AG10803 (cell line): ENCODE results near the gene EVA1C.
"Not testable (repeated sequence)": the region's sequence is repeated elsewhere in the genome, so short reads cannot be mapped to it uniquely, and the experiment has no call there.

Experiments
- DNase-seq: peaks from one replicate; pipeline ENCODE4 v3.0.0; 2010; ENCODE audit warnings: low read depth
- H3K4me3 ChIP-seq: 2 replicates; pipeline ENCODE4 v1.5.1; 2011; ENCODE audit warnings: mild to moderate bottlenecking, low read length, control low read depth
- CTCF ChIP-seq: conservative IDR thresholded peaks from 2 replicates; pipeline ENCODE4 v1.5.1; 2011; ENCODE audit warnings: mild to moderate bottlenecking, low read length, control low read depth, inconsistent platforms

The EVA1C gene

GRCh38 chr21:32548978-32549377, 136.5 kb downstream of the EVA1C start:
- no peak for TF ChIP-seq CTCF
- no peak overlapping the region for H3K4me3 ChIP-seq
- DNase-seq: no peak

GRCh38 chr21:32549440-32549839, 136.9 kb downstream of the EVA1C start:
- no peak for DNase-seq

GRCh38 chr21:32549886-32550285, 137.4 kb downstream of the EVA1C start:
- DNase-seq: no peak
- TF ChIP-seq CTCF: no peak
- no peak overlapping the region for H3K4me3 ChIP-seq

More at GRCh38 chr21:32549440-32549839, 136.9 kb downstream of the EVA1C start:
- H3K4me3 ChIP-seq: no peak overlapping the region
- TF ChIP-seq CTCF: no peak

- no peak for TF ChIP-seq CTCF
- no peak overlapping the region for H3K4me3 ChIP-seq
- DNase-seq: peak; percentile 7
These were observed 142.5 kb downstream of the EVA1C start for GRCh38 chr21:32554832-32555638.

GRCh38 chr21:32558106-32558505, 145.6 kb downstream of the EVA1C start:
- TF ChIP-seq CTCF: no peak
- no peak for DNase-seq
- no peak overlapping the region for H3K4me3 ChIP-seq

- H3K4me3 ChIP-seq: no peak overlapping the region
- TF ChIP-seq CTCF: no peak
- DNase-seq: no peak
These were observed 146.6 kb downstream of the EVA1C start for GRCh38 chr21:32559006-32559610.

GRCh38 chr21:32560896-32561295, 148.4 kb downstream of the EVA1C start:
- no peak overlapping the region for H3K4me3 ChIP-seq

GRCh38 chr21:32561476-32561875, 149.0 kb downstream of the EVA1C start:
- H3K4me3 ChIP-seq, DNase-seq: not testable (repeated sequence)

More at GRCh38 chr21:32560896-32561295, 148.4 kb downstream of the EVA1C start:
- TF ChIP-seq CTCF: no peak
- DNase-seq: no peak
